SK-N-SH treated with all-trans-retinoic acid at 6 μM for 48 hours (cell line): Measurements from ENCODE around the gene RET.

Source experiments
- ATAC-seq: fragments of 200-7000 bp; cut with Tn5 transposase; 3 replicates; pipeline ENCODE4 v1.9.1; 2020; ENCODE audit warnings: mild to moderate bottlenecking, moderate library complexity
- ARNTL ChIP-seq: fragments of 450-650 bp; formaldehyde crosslinking; IDR thresholded peaks from 2 replicates; pipeline ENCODE4 v1.5.0; 2020; ENCODE audit warnings: low read depth, mild to moderate bottlenecking, moderate library complexity, borderline replicate concordance
- BACH2 ChIP-seq: fragments of 250-450 bp; sonication (Bioruptor Pico); IDR thresholded peaks from 2 replicates; pipeline ENCODE4 v1.9.0; 2021; ENCODE audit warnings: mild to moderate bottlenecking, borderline replicate concordance
- CSDC2 ChIP-seq: fragments of 250-450 bp; sonication (Bioruptor Pico); IDR thresholded peaks from 2 replicates; pipeline ENCODE4 v1.5.0; 2020; ENCODE audit warnings: mild to moderate bottlenecking, moderate library complexity
- ESRRG ChIP-seq: fragments of 250-450 bp; sonication (Bioruptor Pico); IDR thresholded peaks from 2 replicates; pipeline ENCODE4 v1.6.1; 2021; ENCODE audit warnings: mild to moderate bottlenecking
- GLIS3 ChIP-seq: fragments of 250-450 bp; sonication (Bioruptor Pico); IDR thresholded peaks from 2 replicates; pipeline ENCODE4 v1.5.0; 2020; ENCODE audit warnings: mild to moderate bottlenecking, moderate library complexity
- ISL1 ChIP-seq: fragments of 250-450 bp; sonication (Bioruptor Pico); IDR thresholded peaks from 2 replicates; pipeline ENCODE4 v2.1.2; 2022; ENCODE audit warnings: mild to moderate bottlenecking, moderate library complexity
- OSR1 ChIP-seq: fragments of 250-450 bp; sonication (Bioruptor Pico); IDR thresholded peaks from 2 replicates; pipeline ENCODE4 v1.8.0; 2022; ENCODE audit warnings: moderate library complexity, mild to moderate bottlenecking, inconsistent platforms
- PATZ1 ChIP-seq: fragments of 250-450 bp; sonication (Bioruptor Pico); IDR thresholded peaks from 2 replicates; pipeline ENCODE4 v1.8.0; 2020; ENCODE audit warnings: mild to moderate bottlenecking, moderate library complexity, borderline replicate concordance
- PPARA ChIP-seq: fragments of 250-450 bp; sonication (Bioruptor Pico); IDR thresholded peaks from 2 replicates; pipeline ENCODE4 v1.5.0; 2020; ENCODE audit warnings: mild to moderate bottlenecking, borderline replicate concordance
- RARB ChIP-seq: fragments of 250-450 bp; sonication (Bioruptor Pico); IDR thresholded peaks from 2 replicates; pipeline ENCODE4 v1.8.0; 2021; ENCODE audit warnings: mild to moderate bottlenecking, moderate library complexity
- SNAI2 ChIP-seq: fragments of 250-450 bp; sonication (Bioruptor Pico); IDR thresholded peaks from 2 replicates; pipeline ENCODE4 v1.5.0; 2020; ENCODE audit warnings: mild to moderate bottlenecking, moderate library complexity
- TCF4 ChIP-seq: fragments of 250-450 bp; sonication (Bioruptor Pico); IDR thresholded peaks from 2 replicates; pipeline ENCODE4 v1.8.0; 2021; ENCODE audit warnings: mild to moderate bottlenecking, moderate library complexity, borderline replicate concordance
- ZC3H10 ChIP-seq: fragments of 250-450 bp; sonication (Bioruptor Pico); IDR thresholded peaks from 2 replicates; pipeline ENCODE4 v1.5.1; 2021; ENCODE audit warnings: mild to moderate bottlenecking, moderate library complexity
- ZFP3 ChIP-seq: fragments of 250-450 bp; sonication (Bioruptor Pico); IDR thresholded peaks from 2 replicates; pipeline ENCODE4 v1.5.0; 2020; ENCODE audit warnings: mild to moderate bottlenecking, moderate library complexity
- ZFP30 ChIP-seq: fragments of 450-650 bp; formaldehyde crosslinking; IDR thresholded peaks from 2 replicates; pipeline ENCODE4 v1.5.0; 2022; ENCODE audit warnings: mild to moderate bottlenecking, moderate library complexity
- ZNF565 ChIP-seq: fragments of 450-650 bp; formaldehyde crosslinking; conservative IDR thresholded peaks from 2 replicates; pipeline ENCODE4 v1.5.0; 2020; ENCODE audit warnings: low read depth, mild to moderate bottlenecking, moderate library complexity
- ZNF70 ChIP-seq: fragments of 450-650 bp; formaldehyde crosslinking; IDR thresholded peaks from 2 replicates; pipeline ENCODE4 v1.5.0; 2020; ENCODE audit warnings: mild to moderate bottlenecking, moderate library complexity
- ZNF8 ChIP-seq: fragments of 450-650 bp; formaldehyde crosslinking; IDR thresholded peaks from 2 replicates; pipeline ENCODE4 v1.5.0; 2020; ENCODE audit warnings: mild to moderate bottlenecking, moderate library complexity
- TF ChIP-seq, protein P1 (sequence below): fragments of 250-450 bp; sonication (Bioruptor Pico); IDR thresholded peaks from 2 replicates; pipeline ENCODE4 v1.5.1; 2020; ENCODE audit warnings: low read depth, mild to moderate bottlenecking, moderate library complexity
- TF ChIP-seq, protein P2 (sequence below): fragments of 250-450 bp; sonication (Bioruptor Pico); IDR thresholded peaks from 2 replicates; pipeline ENCODE4 v1.5.0; 2020; ENCODE audit warnings: mild to moderate bottlenecking, moderate library complexity
- TF ChIP-seq, protein P3 (sequence below): fragments of 250-450 bp; sonication (Bioruptor Pico); IDR thresholded peaks from 2 replicates; pipeline ENCODE4 v1.5.1; 2021; ENCODE audit warnings: mild to moderate bottlenecking, moderate library complexity

Gene RET

GRCh38 chr10:43118631-43119415 is 42.0 kb downstream of the RET start:
- TF ChIP-seq ZFP30 (CRISPR knock-in tag) (0 out of 2 replicates have a peak, but pooled peaks have one; percentile 7), ZNF70 (CRISPR knock-in tag) (no peak)

GRCh38 chr10:43119416-43120115 is 42.7 kb downstream of the RET start:
- no peak for TF ChIP-seq ZNF565 (CRISPR knock-in tag)
- no peak for TF ChIP-seq GLIS3 (CRISPR knock-in tag)
- TF ChIP-seq, protein P1, sequence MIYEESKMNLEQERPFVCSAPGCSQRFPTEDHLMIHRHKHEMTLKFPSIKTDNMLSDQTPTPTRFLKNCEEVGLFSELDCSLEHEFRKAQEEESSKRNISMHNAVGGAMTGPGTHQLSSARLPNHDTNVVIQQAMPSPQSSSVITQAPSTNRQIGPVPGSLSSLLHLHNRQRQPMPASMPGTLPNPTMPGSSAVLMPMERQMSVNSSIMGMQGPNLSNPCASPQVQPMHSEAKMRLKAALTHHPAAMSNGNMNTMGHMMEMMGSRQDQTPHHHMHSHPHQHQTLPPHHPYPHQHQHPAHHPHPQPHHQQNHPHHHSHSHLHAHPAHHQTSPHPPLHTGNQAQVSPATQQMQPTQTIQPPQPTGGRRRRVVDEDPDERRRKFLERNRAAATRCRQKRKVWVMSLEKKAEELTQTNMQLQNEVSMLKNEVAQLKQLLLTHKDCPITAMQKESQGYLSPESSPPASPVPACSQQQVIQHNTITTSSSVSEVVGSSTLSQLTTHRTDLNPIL (CRISPR knock-in tag): no peak
- TF ChIP-seq ZC3H10 (CRISPR knock-in tag): no peak
- TF ChIP-seq, protein P2, sequence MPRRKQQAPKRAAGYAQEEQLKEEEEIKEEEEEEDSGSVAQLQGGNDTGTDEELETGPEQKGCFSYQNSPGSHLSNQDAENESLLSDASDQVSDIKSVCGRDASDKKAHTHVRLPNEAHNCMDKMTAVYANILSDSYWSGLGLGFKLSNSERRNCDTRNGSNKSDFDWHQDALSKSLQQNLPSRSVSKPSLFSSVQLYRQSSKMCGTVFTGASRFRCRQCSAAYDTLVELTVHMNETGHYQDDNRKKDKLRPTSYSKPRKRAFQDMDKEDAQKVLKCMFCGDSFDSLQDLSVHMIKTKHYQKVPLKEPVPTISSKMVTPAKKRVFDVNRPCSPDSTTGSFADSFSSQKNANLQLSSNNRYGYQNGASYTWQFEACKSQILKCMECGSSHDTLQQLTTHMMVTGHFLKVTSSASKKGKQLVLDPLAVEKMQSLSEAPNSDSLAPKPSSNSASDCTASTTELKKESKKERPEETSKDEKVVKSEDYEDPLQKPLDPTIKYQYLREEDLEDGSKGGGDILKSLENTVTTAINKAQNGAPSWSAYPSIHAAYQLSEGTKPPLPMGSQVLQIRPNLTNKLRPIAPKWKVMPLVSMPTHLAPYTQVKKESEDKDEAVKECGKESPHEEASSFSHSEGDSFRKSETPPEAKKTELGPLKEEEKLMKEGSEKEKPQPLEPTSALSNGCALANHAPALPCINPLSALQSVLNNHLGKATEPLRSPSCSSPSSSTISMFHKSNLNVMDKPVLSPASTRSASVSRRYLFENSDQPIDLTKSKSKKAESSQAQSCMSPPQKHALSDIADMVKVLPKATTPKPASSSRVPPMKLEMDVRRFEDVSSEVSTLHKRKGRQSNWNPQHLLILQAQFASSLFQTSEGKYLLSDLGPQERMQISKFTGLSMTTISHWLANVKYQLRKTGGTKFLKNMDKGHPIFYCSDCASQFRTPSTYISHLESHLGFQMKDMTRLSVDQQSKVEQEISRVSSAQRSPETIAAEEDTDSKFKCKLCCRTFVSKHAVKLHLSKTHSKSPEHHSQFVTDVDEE: no peak
- ATAC-seq: no peak

More at GRCh38 chr10:43118631-43119415, 42.0 kb downstream of the RET start:
- ATAC-seq: no peak

GRCh38 chr10:43120116-43120928 is 43.5 kb downstream of the RET start:
- TF ChIP-seq ZC3H10 (CRISPR knock-in tag) (no peak), ZFP3 (no peak), BACH2 (no peak), ESRRG (CRISPR knock-in tag) (no peak), CSDC2 (CRISPR knock-in tag) (no peak), ZNF565 (CRISPR knock-in tag) (no peak), ZNF8 (CRISPR knock-in tag) (no peak), ISL1 (CRISPR knock-in tag) (no peak)
- TF ChIP-seq, protein P2: no peak
- no peak for ATAC-seq

GRCh38 chr10:43120929-43121314 is 44.1 kb downstream of the RET start:
- no peak for ATAC-seq
- TF ChIP-seq PPARA (CRISPR knock-in tag): no peak
- no peak for TF ChIP-seq ZFP30 (CRISPR knock-in tag)
- no peak for TF ChIP-seq BACH2
- no peak for TF ChIP-seq ESRRG (CRISPR knock-in tag)
- TF ChIP-seq SNAI2 (CRISPR knock-in tag): no peak
- TF ChIP-seq, protein P3, sequence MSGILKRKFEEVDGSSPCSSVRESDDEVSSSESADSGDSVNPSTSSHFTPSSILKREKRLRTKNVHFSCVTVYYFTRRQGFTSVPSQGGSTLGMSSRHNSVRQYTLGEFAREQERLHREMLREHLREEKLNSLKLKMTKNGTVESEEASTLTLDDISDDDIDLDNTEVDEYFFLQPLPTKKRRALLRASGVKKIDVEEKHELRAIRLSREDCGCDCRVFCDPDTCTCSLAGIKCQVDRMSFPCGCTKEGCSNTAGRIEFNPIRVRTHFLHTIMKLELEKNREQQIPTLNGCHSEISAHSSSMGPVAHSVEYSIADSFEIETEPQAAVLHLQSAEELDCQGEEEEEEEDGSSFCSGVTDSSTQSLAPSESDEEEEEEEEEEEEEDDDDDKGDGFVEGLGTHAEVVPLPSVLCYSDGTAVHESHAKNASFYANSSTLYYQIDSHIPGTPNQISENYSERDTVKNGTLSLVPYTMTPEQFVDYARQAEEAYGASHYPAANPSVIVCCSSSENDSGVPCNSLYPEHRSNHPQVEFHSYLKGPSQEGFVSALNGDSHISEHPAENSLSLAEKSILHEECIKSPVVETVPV: no peak
- no peak for TF ChIP-seq ZFP3
- no peak for TF ChIP-seq PATZ1
- no peak for TF ChIP-seq ARNTL (CRISPR knock-in tag)
- TF ChIP-seq, protein P1 (CRISPR knock-in tag): no peak
- TF ChIP-seq CSDC2 (CRISPR knock-in tag): no peak
- no peak for TF ChIP-seq ISL1 (CRISPR knock-in tag)
- TF ChIP-seq OSR1 (CRISPR knock-in tag): no peak
- TF ChIP-seq GLIS3 (CRISPR knock-in tag): no peak
- TF ChIP-seq TCF4 (CRISPR knock-in tag): no peak
- TF ChIP-seq RARB (CRISPR knock-in tag): no peak
